Neuron (in vitro differentiated cells): Measurements from ENCODE around the gene RPP40.
A peak's percentile ranks its signal among the peaks of the same experiment; 100 is the strongest.
"Not testable (repeated sequence)": the region's sequence is repeated elsewhere in the genome, so short reads cannot be mapped to it uniquely, and the experiment has no call there.

Experiments used
- H2AFZ ChIP-seq: one replicate; pipeline ENCODE4 v1.6.1; 2013; ENCODE audit warnings: low read depth, mild to moderate bottlenecking, inconsistent platforms, low read length, moderate library complexity
- H3K27me3 ChIP-seq: one replicate; pipeline ENCODE4 v1.6.1; 2013; ENCODE audit warnings: low read length; ENCODE audit not compliant: insufficient read depth
- H3K36me3 ChIP-seq: one replicate; pipeline ENCODE4 v1.6.1; 2013; ENCODE audit warnings: low read length; ENCODE audit not compliant: insufficient read depth
- H3K4me1 ChIP-seq: one replicate; pipeline ENCODE4 v1.6.1; 2013; ENCODE audit warnings: low read length; ENCODE audit not compliant: insufficient read depth
- H3K4me3 ChIP-seq: 2 replicates; pipeline ENCODE4 v1.5.1; 2013; ENCODE audit warnings: mild to moderate bottlenecking, low read length, moderate library complexity
- H3K9me3 ChIP-seq: one replicate; pipeline ENCODE4 v1.6.1; 2013; ENCODE audit warnings: low read length

Gene RPP40

DNA sequence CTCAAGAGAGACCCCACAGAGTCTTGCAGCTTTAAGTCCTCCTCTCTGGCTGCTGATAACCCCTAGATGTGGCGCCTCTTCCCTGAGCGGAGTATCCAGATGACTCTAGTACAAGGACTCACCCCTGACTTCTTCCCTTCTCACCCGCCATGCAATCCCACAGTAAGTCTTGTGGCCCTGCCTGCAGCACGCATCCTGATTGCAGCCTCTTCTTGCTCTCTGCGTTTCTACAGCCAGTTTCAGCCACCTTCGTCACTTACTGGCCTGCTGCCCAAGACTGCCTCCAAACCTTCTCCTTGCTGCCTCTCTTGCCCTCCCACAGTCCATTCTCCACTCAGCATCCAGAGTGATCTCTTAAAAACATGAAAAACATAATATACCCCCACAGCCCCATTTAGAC, 2.4 kb upstream of the RPP40 start:
- Histone ChIP-seq H2AFZ (no peak overlapping the region), H3K36me3 (peaks cover 2% of the 10 kb centered on the region), H3K27me3 (no peaks in the 10 kb centered on the region), H3K4me3 (no peak overlapping the region), H3K4me1 (peaks cover 3% of the 10 kb centered on the region), H3K9me3 (no peaks in the 10 kb centered on the region)

DNA sequence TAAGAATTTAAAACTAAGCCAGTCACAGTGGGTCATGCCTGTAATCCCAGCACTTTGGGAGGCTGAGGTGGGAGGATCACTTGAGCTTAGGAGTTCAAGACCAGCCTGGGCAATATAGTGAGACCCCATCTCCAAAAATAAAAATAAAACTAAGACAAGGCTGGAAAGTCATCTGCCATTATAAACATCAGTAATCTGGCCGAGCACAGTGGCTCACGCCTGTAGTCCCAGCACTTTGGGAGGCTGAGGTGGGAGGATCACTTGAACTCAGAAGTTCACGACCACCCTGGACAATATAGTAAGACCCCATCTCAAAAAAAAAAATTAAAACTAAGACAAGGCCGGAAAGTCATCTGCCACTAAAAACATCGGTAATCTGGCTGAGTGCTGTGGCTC, 1.2 kb upstream of the RPP40 start:
- not testable (repeated sequence) for H3K4me3 ChIP-seq, H3K9me3 ChIP-seq, H3K27me3 ChIP-seq, H3K36me3 ChIP-seq, H3K4me1 ChIP-seq, H2AFZ ChIP-seq

DNA sequence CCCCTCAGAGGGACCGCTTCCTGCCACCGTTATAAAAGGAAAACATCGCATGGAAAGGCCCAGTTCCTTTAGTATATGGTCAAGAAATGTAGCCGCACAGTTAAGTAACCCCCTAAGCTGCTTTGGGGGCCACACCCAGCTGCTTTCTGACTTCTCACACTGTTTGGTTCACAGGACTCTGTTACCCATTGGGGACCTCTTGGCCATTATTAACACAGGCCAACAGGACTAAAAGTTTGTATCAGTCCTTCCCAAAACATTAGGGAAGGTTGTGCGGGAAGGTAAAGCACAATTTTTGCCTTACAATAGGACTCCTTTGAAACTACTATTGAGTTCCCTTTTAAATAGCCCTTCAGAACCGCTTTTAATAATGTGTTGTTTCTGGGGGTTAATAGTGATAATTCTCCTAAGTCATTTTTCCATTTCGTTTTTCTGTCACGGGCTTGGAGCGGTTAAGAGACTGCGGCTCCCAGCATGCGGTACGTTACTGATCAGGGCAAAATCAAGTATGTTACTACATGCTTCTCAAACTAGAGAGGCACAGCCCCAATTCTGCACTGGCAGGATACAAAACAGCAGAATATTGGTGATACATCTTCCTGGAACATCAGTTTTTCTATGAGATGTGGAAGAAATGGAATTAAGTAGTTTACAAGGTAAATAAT, 668 bp upstream of the RPP40 start:
- Histone ChIP-seq H3K36me3 (peaks cover 4% of the 10 kb centered on the region), H3K9me3 (no peaks in the 10 kb centered on the region), H3K4me1 (peaks cover 3% of the 10 kb centered on the region), H2AFZ (peak overlapping the region; percentile 63), H3K4me3 (peak overlapping the region; percentile 70), H3K27me3 (no peaks in the 10 kb centered on the region)

DNA sequence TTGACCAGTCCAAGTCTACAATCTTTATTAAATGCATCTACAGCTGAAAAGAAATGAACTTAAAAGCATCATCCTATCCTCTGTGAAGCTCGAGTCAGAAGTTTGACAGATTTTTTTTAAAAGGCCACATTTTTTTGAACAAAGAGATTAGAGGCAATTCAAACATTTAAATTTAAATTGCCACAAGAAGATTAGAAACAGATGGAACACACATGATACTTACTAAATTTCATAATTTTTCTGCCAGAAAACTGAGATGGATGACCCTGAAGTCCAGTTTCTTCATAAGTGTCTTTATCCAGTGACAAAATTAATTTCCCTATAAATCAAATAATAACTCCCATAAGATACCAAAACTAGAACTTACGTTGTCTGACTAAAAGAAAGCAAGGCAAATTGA, 4.3 kb downstream of the RPP40 start:
- no peak overlapping the region for H3K4me3 ChIP-seq
- H3K36me3 ChIP-seq = peaks cover 6% of the 10 kb centered on the region
- no peaks in the 10 kb centered on the region for H3K9me3 ChIP-seq
- no peak overlapping the region for H2AFZ ChIP-seq
- no peaks in the 10 kb centered on the region for H3K27me3 ChIP-seq
- H3K4me1 ChIP-seq = peaks cover 2% of the 10 kb centered on the region

DNA sequence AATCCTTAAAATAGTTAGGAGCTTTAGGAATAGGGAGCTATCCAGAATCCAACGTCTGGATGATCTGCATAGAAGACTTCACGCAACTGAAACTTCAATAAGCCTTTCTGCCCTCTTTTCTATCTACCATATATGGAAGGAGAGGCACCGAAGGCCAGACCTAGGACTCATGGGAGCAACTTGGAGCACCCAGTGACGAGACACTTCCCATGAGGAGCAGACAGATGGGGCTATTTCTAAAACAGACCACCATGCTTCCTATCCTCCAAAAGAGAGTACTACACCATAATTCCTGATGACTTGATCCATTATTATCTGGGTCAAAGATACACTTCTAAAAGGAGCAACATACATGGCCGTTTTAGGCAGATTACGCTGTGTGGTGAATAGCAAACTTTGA, 6.0 kb downstream of the RPP40 start:
- H2AFZ ChIP-seq = no peak overlapping the region
- H3K9me3 ChIP-seq = no peaks in the 10 kb centered on the region
- H3K36me3 ChIP-seq = peaks cover 6% of the 10 kb centered on the region
- no peak overlapping the region for H3K4me3 ChIP-seq
- H3K4me1 ChIP-seq = no peaks in the 10 kb centered on the region
- H3K27me3 ChIP-seq = no peaks in the 10 kb centered on the region

DNA sequence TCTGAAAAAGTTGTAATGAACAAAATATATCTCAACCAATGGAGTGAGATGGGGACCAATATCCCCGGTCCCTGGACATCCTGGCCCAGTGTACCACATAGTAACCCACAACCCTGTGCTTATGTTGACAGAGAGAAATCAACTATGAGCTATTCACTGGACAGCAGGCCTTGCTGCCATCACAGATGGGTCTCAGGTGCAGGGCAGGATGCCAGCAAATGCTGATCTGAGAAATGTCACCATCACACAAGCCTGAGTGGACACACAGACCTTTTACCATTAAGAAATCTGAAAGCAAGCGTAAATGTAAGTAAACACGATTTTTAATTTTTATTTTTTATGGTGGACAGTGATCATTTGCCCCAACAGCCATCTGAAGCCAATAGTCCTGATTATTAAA, 9.1 kb downstream of the RPP40 start:
- no peak overlapping the region for H3K4me3 ChIP-seq
- peaks cover 2% of the 10 kb centered on the region for H3K36me3 ChIP-seq
- H3K4me1 ChIP-seq = no peaks in the 10 kb centered on the region
- no peak overlapping the region for H2AFZ ChIP-seq
- H3K9me3 ChIP-seq = no peaks in the 10 kb centered on the region
- H3K27me3 ChIP-seq = no peaks in the 10 kb centered on the region

DNA sequence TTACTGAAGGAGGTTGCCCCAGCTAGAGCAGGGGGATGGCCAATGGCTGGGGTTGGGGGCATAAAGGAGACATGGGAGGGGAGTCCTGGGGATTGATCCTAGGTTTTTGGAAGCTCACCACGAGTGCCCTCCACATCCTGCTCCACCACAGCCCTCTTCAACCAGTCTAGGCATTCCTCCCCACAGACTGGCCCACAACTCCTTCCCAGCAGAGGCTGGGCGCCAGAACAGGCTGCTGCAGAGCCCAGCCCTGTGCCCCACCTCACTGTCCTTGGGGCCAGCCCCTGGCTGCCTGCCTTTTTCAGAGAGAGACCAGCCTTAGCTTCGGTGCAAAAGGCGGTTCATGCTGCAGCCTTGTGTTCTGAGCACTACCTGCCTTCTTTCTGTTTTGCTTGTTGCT, 16.4 kb downstream of the RPP40 start:
- Histone ChIP-seq H3K4me3 (no peak overlapping the region), H2AFZ (no peak overlapping the region), H3K4me1 (no peaks in the 10 kb centered on the region), H3K36me3 (no peaks in the 10 kb centered on the region), H3K27me3 (no peaks in the 10 kb centered on the region), H3K9me3 (no peaks in the 10 kb centered on the region)

DNA sequence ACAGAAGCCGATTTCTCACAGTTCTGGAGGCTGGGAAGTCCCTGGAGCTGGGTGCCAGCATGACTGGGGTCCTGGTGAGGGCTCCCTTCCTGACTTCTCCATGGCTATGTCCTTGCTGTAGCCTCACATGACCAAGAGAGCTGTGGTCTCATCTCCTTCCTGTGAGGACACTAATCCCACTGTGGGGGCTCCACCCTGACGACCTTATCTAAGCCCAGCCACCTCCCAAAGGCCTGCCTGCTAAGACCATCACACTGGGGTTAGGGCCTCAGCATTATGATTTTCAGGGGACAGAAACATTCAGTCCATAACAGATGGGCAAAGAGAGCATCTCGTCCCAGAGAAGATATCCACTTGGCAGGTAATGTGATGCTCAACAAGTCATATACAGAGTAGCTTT, 16.8 kb downstream of the RPP40 start:
- no peaks in the 10 kb centered on the region for H3K27me3 ChIP-seq
- H3K4me3 ChIP-seq = no peak overlapping the region
- H3K9me3 ChIP-seq = no peaks in the 10 kb centered on the region
- H3K4me1 ChIP-seq = no peaks in the 10 kb centered on the region
- no peak overlapping the region for H2AFZ ChIP-seq
- no peaks in the 10 kb centered on the region for H3K36me3 ChIP-seq

DNA sequence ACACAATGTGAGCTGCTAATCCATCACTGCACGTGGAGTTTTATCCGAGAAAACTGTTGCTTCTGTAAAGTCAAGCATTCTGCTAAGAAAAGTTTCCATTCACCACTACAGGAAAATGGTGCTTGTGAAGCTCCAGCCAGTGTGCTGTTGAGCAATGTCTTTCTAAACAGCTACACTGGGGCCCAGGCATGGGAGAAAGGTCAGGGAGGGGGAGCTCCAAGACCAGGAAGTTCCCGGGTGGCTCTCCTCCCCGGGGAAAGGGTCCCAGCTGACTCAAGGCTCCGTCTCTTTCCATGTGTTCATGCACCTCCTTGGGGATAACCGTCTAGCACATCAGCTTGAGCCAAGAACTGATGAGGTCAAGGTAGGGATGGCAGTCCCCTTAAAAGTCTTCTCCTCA, 20.5 kb downstream of the RPP40 start:
- Histone ChIP-seq H3K4me1 (no peaks in the 10 kb centered on the region), H2AFZ (no peak overlapping the region), H3K27me3 (no peaks in the 10 kb centered on the region), H3K36me3 (no peaks in the 10 kb centered on the region), H3K4me3 (no peak overlapping the region), H3K9me3 (peaks cover 5% of the 10 kb centered on the region)

DNA sequence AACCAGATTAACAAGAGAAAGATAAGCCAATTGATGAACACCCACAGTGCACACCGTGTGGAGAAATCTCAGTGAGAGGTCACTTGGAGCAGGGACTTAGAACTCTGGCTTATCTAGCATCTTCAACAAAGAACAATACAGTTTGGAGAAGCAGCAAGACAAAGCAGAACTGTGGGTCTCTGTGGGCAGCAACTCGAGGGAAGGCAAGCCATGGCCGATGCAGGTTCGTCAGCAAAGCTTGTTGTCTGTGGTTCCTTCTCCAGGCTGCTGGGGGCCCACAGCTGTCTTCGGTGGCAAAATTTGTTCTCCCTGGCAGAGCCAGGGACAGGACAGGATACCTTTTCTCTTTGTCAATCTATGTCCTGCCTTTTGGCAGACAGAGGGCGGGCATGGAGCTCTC, 22.1 kb downstream of the RPP40 start:
- peaks cover 7% of the 10 kb centered on the region for H3K9me3 ChIP-seq
- H3K4me1 ChIP-seq = no peaks in the 10 kb centered on the region
- no peak overlapping the region for H2AFZ ChIP-seq
- no peak overlapping the region for H3K4me3 ChIP-seq
- no peaks in the 10 kb centered on the region for H3K27me3 ChIP-seq
- H3K36me3 ChIP-seq = no peaks in the 10 kb centered on the region

DNA sequence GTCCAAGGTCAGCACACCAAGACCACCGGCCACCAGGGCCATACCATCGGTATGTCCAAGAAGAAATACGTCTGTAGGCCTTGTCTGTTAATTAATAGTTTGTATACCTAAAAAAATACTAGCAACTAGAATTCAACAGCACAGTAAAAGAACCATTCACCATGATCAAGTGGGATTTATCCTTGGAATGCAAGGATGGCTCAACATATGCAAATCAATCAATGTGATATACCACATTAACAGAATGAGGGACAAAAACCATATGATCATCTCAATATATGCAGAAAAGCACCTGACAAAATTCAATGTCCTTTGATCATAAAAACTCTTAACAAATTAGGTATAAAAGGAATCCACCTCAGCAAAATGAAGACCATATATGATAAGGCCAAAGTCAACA, 24.4 kb downstream of the RPP40 start:
- no peaks in the 10 kb centered on the region for H3K27me3 ChIP-seq
- H3K36me3 ChIP-seq = no peaks in the 10 kb centered on the region
- H3K4me3 ChIP-seq = no peak overlapping the region
- H3K4me1 ChIP-seq = no peaks in the 10 kb centered on the region
- H3K9me3 ChIP-seq = peaks cover 7% of the 10 kb centered on the region
- no peak overlapping the region for H2AFZ ChIP-seq

DNA sequence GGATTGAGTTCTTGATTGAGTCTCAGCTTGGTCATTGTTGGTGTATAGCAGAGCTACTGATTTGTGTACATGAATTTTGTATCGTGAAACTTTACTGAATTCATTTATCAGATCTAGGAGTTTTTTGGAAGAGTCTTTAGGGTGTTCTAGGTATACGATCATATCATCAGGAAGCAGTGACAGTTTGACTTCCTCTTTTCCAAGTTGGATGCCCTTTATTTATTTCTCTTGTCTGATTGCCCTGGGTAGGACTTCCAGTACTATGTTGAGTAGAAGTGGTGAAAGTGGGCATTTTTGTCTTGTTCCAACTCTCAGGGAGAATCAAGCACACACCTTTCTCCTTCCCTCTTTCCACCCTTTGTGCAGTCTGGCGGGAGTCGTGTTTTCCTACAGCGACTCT, 26.4 kb downstream of the RPP40 start:
- H3K4me1 ChIP-seq = no peaks in the 10 kb centered on the region
- no peaks in the 10 kb centered on the region for H3K27me3 ChIP-seq
- no peak overlapping the region for H2AFZ ChIP-seq
- peaks cover 7% of the 10 kb centered on the region for H3K9me3 ChIP-seq
- no peak overlapping the region for H3K4me3 ChIP-seq
- H3K36me3 ChIP-seq = no peaks in the 10 kb centered on the region

DNA sequence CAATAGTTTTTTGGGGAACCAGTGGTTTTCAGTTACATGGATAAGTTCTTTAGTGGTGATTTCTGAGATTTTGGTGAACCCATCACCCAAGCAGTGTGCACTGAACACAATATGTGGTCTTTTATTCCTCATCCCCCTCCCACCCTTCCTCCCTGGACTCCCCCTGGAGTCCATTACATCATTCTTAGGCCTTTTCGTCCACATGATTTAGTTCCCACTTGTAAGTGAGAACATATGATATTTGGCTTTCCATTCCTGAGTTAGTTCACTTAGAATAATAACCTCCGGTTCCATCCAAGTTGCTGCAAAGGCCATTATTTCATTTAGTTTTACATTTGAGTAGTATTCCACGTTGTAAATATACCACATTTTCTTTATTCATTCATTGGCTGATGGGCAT, 28.3 kb downstream of the RPP40 start:
- Histone ChIP-seq H3K4me3 (no peak overlapping the region), H3K4me1 (no peaks in the 10 kb centered on the region), H3K27me3 (no peaks in the 10 kb centered on the region), H3K36me3 (no peaks in the 10 kb centered on the region), H3K9me3 (peaks cover 7% of the 10 kb centered on the region), H2AFZ (no peak overlapping the region)

DNA sequence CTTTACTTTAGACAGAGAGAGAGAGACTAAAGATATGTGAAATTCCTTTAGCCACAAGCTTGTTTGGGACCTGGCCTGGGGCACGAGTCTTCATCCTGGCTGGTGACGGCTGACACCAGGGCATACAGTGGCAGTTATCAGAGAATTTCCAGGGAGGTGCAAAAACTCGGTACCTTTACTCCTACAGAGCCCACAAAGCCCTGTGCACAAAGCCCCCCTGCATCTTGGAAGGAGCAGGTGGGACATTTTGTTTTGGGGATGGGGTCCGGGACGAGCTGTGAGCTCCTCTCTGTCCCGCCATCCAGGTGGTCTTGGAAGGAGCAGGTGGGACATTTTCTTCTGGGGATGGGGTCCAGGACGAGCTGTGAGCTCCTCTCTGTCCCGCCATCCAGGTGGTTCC, 28.9 kb downstream of the RPP40 start:
- Histone ChIP-seq H3K4me3 (no peak overlapping the region), H3K27me3 (no peaks in the 10 kb centered on the region), H3K4me1 (no peaks in the 10 kb centered on the region), H2AFZ (peak overlapping the region; percentile 45), H3K36me3 (no peaks in the 10 kb centered on the region), H3K9me3 (peaks cover 5% of the 10 kb centered on the region)
